NT2/D1 (cell line): ENCODE results near the gene FAM217B.

Experiments used
- SUZ12 ChIP-seq: IDR thresholded peaks from 2 replicates; pipeline ENCODE4 v1.6.1; 2011; ENCODE audit not compliant: insufficient read length, insufficient read depth; ENCODE audit errors: extremely low read depth
- YY1 ChIP-seq: IDR thresholded peaks from 2 replicates; pipeline ENCODE4 v1.6.1; 2011; ENCODE audit not compliant: insufficient read length, insufficient read depth

DNA sequence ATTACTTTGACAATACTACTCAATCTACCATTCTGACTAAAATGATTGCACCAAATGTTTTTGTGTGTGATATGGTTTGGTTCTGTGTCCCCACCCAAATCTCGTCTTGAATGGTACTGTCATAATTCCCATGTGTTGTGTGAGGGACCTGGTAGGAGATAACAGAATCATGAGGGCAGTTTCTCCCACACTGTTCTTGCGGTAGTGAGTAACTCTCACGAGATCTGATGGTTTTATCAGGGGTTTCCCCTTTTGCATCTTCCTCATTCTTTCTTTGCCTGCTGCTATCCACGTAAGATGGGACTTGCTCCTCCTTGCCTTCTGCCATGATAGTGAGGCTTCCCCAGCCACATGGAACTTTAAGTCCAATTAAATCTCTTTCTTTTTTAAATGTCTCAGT lies 27.6 kb upstream of the FAM217B start:
- TF ChIP-seq YY1 (no peak), SUZ12 (no peak)
